NCI-H526 treated with DMSO at 0.1 percent for 48 hours (cell line): ENCODE data around the gene POLR3E.

Experiments used
- DNase-seq: peaks from one replicate; lab custom pipeline; 2025; lab: John Stamatoyannopoulos, UW

The POLR3E gene

GRCh38 chr16:22317625-22318024 is 20.4 kb downstream of the POLR3E start:
- no peak for DNase-seq

GRCh38 chr16:22318690-22319358 is 21.6 kb downstream of the POLR3E start:
- DNase-seq = no peak

- DNase-seq = no peak
Observed at GRCh38 chr16:22320572-22321339, 23.5 kb downstream of the POLR3E start.

GRCh38 chr16:22321340-22322001 is 24.3 kb downstream of the POLR3E start:
- peak; percentile 38 for DNase-seq

- DNase-seq = no peak
Observed at GRCh38 chr16:22322021-22322471, 24.8 kb downstream of the POLR3E start.

- no peak for DNase-seq
Observed at GRCh38 chr16:22322741-22323140, 25.5 kb downstream of the POLR3E start.

GRCh38 chr16:22323173-22323958 is 26.2 kb downstream of the POLR3E start:
- DNase-seq = no peak

- DNase-seq = no peak
Observed at GRCh38 chr16:22323959-22324786, 27.0 kb downstream of the POLR3E start.

GRCh38 chr16:22324787-22325597 is 27.8 kb downstream of the POLR3E start:
- DNase-seq = no peak

GRCh38 chr16:22325598-22326368 is 28.6 kb downstream of the POLR3E start:
- no peak for DNase-seq

- DNase-seq = no peak
Observed at GRCh38 chr16:22326369-22326652, 29.1 kb downstream of the POLR3E start.

GRCh38 chr16:22326771-22327445 is 29.7 kb downstream of the POLR3E start:
- no peak for DNase-seq

- no peak for DNase-seq
Observed at GRCh38 chr16:22327446-22327775, 30.2 kb downstream of the POLR3E start.

- DNase-seq = no peak
Observed at GRCh38 chr16:22328081-22328725, 31.0 kb downstream of the POLR3E start.

- DNase-seq = no peak
Observed at GRCh38 chr16:22329199-22329695, 32.0 kb downstream of the POLR3E start.

GRCh38 chr16:22330326-22330725 is 33.1 kb downstream of the POLR3E start:
- DNase-seq = no peak

- DNase-seq = no peak
Observed at GRCh38 chr16:22333457-22333994, 36.3 kb downstream of the POLR3E start.

- no peak for DNase-seq
Observed at GRCh38 chr16:22335668-22336246, 38.5 kb downstream of the POLR3E start.
